ENCODE results near the gene CHAF1A.

The CHAF1A gene

GRCh38 chr19:4379383-4380253 lies 22.8 kb upstream of the CHAF1A start:
- DNase-seq (ENCODE audit: low read depth in 2 of 2), result peak in 1 of 2 donors; percentile 35

GRCh38 chr19:4380254-4380727 lies 22.1 kb upstream of the CHAF1A start:
- no peak for DNase-seq (ENCODE audit: low read depth in 2 of 2)

GRCh38 chr19:4385291-4386040 lies 17.0 kb upstream of the CHAF1A start:
- DNase-seq (ENCODE audit: low read depth in 2 of 2), result no peak

- no peak for DNase-seq (ENCODE audit: low read depth in 2 of 2)
These were observed 16.2 kb upstream of the CHAF1A start for GRCh38 chr19:4386041-4386782.

GRCh38 chr19:4388337-4389063 lies 13.9 kb upstream of the CHAF1A start:
- no peak for DNase-seq (ENCODE audit: low read depth in 2 of 2)

- no peak for DNase-seq (ENCODE audit: low read depth in 2 of 2)
These were observed 13.4 kb upstream of the CHAF1A start for GRCh38 chr19:4389064-4389375.

- DNase-seq (ENCODE audit: low read depth in 2 of 2), result no peak
These were observed 12.9 kb upstream of the CHAF1A start for GRCh38 chr19:4389511-4390016.

- DNase-seq (ENCODE audit: low read depth in 2 of 2), result no peak
These were observed 12.3 kb upstream of the CHAF1A start for GRCh38 chr19:4390017-4390566.

- DNase-seq (ENCODE audit: low read depth in 2 of 2), result no peak
These were observed 11.7 kb upstream of the CHAF1A start for GRCh38 chr19:4390567-4391305.

GRCh38 chr19:4391306-4391693 lies 11.1 kb upstream of the CHAF1A start:
- DNase-seq (ENCODE audit: low read depth in 2 of 2), result no peak

- DNase-seq (ENCODE audit: low read depth in 2 of 2), result no peak
These were observed 10.5 kb upstream of the CHAF1A start for GRCh38 chr19:4391701-4392483.

- DNase-seq (ENCODE audit: low read depth in 2 of 2), result no peak
These were observed 8.4 kb upstream of the CHAF1A start for GRCh38 chr19:4393947-4394590.

GRCh38 chr19:4396949-4397783 lies 5.3 kb upstream of the CHAF1A start:
- DNase-seq (ENCODE audit: low read depth in 2 of 2), result no peak

GRCh38 chr19:4399812-4400134 lies 2.7 kb upstream of the CHAF1A start:
- no peak for DNase-seq (ENCODE audit: low read depth in 2 of 2)

- DNase-seq (ENCODE audit: low read depth in 2 of 2), result peak; percentile 89 to 90
These were observed 2.1 kb upstream of the CHAF1A start, which contains the start of gene SH3GL1 for GRCh38 chr19:4400135-4400936. Gene SH3GL1 (minus strand): TSS chr19:4400547. CDS start chr19:4400368, 179 bp downstream.

GRCh38 chr19:4401769-4402170 lies 670 bp upstream of the CHAF1A start:
- no peak for DNase-seq (ENCODE audit: low read depth in 2 of 2)

GRCh38 chr19:4403005-4403761 lies 743 bp downstream of the CHAF1A start:
- peak in 1 of 2 donors; percentile 2 for DNase-seq (ENCODE audit: low read depth in 2 of 2)
